Activated gamma-delta T cell treated with anti-CD3 and anti-CD28 coated beads, Interleukin-2, amount 50 U/mL, for 16 hours (primary cell): Measurements from ENCODE around the gene PIP4K2C.
"Not testable (repeated sequence)": the region's sequence is repeated elsewhere in the genome, so short reads cannot be mapped to it uniquely, and the experiment has no call there.

Experiments
- DNase-seq: peaks from one replicate; pipeline ENCODE4 v3.0.0-alpha.2; 2020; ENCODE audit warnings: low read depth

PIP4K2C gene

DNA sequence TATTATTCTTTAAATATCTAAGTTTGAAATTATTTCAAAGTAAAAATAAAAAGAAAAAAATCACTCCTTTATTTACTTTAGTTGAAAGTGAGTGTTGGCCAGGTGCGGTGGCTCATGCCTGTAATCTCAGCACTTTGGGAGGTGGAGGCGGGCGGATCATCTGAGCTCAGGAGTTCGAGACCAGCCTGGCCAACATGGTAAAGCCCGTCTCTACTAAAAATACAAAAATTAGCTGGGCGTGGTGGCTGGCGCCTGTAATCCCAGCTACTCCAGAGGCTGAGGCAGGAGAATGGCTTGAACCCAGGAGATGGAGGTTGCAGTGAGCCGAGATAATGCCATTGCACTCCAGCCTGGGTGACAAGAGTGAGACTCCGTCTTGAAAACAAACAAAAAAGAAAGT is 45.7 kb downstream of the PIP4K2C start:
- not testable (repeated sequence) for DNase-seq

DNA sequence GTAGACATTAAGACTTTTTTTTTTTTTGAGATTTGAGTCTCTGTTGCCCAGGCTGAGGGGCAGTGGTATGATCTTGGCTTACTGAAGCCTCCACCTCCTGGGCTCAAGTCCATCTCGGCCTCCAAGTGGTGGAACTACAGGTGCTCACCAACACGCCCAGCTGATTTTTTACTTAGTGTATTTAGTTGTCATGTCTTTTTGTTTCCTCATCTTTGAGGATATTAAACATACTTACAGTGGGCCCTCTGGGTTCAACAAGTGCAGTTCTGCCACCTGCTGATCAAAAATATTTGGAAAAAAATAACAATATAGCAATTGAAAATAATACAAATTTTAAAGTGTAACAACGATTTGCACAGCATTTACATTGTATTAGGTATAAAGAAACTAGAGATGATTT is 46.4 kb downstream of the PIP4K2C start:
- DNase-seq: no peak

DNA sequence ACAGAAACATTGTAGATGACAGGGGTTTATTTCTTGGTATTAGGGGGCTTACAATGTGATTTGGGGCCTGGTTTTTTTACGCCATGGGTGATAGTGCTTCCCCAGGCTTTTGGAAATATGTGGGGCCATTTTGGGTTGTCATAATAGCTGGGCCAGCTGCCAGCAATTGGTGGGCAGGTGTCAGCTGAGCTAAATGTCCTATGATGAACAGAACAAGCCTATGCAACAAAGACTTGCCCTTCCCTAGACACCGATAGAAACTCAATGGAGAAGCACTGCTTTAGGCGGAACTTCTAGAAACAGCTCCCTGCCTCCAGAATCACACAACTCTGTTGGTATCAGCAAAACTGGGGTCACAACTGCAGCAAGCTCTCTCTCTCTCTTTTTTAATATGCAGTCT is 47.1 kb downstream of the PIP4K2C start:
- DNase-seq: no peak

DNA sequence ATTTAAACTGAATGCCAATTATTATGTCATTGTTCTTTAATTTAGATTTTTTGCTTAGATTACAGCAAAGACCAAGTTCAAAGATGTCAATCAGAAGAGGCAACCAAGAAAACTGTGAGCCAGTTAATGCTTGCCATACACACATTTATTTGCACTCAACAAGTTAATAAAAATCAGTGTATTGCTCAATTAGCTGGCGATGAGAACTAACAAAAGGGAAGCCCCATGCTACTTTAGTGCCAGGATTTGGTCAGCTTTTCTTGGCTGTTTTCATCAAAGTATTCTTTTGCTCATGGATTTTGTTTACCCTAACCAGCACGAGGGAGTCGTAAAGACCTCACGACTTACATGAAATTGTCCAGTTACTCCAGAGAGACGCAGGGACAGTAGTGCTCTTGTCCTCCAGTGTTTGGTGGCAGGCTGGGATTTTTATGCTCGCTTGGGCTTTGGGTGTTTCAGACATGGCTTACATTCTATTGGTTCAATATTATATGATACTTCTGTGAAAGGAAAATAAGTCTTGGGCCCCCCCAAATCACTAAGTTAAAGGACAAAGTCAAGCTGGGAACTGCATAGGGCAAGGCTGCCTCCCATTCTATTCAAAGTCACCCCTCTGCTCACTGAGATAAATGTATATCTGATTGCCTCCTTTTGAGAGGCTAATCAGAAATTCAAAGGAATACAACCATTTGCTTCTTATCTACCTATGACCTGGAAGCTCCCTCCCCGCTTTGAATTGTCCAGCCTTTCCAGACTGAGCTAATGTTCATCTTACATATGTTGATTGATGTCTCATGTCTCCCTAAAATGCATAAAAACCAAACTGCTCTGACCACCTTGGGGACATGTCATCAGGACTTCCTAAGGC is 49.4 kb downstream of the PIP4K2C start:
- DNase-seq: no peak

DNA sequence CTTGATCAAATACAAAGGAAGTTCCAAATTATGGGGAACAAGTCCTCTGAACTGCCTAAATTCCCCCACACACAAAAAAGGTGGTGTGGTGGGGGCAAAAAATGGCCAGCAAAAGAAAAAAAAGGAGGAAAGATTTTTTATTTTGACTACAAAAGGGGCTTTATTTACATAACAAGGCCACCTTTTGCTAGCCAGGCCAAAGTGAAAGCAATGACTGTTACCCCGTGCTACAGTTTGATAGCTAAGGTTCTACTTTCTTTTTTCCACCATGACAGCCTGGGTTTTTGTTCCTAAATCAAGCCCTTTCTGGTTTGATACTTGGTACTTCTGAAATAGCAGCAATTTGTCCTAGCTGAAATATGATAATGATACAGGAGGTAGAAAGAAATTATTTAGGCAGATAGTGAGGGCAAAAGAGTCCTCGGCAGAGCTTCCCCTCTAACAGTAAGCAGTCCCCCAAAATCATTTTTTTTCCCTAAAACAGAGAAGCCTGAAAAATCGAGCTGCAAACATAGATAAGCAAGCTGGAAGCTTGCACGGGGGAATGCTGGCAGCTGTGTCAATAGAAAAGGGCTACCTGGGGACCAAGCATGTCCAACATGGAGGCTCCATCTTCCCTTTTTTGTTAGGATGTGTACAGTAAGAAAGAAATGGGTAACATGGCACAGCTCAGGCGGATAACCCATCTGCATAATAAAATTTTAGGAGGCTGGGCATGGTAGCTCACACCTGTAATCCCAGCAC is 50.9 kb downstream of the PIP4K2C start:
- DNase-seq: no peak

DNA sequence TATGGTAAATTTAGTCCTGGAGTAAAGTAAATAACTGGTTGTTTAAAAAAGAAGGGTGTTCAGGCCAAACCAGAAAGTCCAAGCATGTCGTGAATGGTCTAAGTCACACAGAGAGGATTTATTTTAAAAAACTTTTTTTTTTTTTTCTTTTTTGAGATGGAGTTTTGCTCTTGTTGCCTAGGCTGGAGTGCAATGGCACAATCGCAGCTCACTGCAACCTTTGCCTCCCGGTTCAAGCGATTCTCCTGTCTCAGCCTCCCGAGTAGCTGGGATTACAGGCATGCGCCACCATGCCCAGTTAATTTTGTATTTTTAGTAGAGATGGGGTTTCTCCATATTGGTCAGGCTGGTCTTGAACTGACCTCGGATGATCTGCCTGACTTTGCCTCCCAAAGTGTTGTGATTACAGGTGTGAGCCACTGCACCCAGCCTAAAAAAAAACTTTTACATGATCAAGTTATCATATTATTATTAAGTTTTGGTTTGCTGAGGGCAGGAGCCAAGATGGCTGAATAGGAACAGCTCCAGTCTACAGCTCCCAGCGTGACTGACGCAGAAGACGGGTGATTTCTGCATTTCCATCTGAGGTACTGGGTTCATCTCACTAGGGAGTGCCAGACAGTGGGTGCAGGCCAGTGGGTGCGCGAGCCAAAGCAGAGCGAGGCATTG is 55.1 kb downstream of the PIP4K2C start:
- not testable (repeated sequence) for DNase-seq

DNA sequence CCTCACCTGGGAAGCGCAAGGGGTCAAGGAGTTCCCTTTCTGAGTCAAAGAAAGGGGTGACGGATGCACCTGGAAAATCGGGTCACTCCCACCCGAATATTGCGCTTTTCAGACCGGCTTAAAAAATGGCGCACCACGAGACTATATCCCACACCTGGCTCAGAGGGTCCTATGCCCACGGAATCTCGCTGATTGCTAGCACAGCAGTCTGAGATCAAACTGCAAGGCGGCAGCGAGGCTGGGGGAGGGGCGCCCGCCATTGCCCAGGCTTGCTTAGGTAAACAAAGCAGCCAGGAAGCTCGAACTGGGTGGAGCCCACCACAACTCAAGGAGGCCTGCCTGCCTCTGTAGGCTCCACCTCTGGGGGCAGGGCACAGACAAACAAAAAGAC is 55.7 kb downstream of the PIP4K2C start:
- not testable (repeated sequence) for DNase-seq
